GM19193 (cell line): ENCODE results near the gene MMP17.

Experiments used
- POLR2A ChIP-seq: IDR thresholded peaks from 4 replicates; pipeline ENCODE4 v1.6.1; 2011; ENCODE audit not compliant: insufficient read depth, insufficient read length; ENCODE audit errors: extremely low read depth

MMP17 gene

DNA sequence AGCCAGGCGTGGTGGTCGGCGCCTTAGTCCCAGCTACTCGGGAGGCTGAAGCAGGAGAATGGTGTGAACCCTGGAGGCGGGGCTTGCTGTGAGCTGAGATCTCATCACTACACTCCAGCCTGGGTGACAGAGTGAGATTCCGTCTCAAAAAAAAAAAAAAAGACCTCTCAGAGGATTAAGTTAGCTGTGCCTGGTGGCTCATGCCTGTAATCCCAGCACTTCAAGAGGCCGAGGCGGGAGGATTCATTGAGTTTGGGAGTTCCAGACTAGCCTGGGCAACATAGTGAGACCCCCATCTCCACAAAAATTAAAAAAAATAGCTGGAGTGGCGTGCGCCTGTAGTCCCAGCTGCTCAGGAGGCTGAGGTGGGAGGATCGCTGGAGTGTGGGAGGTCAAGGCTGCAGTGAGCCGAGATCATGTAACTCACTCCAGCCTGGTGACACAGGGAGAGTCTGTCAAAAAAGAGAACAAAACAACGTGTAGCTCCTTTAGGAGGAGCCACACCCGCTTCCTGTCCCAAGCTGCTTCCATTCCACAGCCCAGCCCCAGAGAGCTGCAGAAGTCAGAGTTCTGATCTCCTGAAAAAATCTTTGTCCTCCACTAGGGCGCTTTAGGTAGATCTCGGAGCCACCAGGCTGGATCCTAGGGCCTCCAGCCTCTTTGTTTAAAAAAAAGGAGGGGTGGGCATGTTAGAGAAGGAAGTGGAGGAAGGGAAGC is 54.8 kb downstream of the MMP17 start:
- no peak for TF ChIP-seq POLR2A

DNA sequence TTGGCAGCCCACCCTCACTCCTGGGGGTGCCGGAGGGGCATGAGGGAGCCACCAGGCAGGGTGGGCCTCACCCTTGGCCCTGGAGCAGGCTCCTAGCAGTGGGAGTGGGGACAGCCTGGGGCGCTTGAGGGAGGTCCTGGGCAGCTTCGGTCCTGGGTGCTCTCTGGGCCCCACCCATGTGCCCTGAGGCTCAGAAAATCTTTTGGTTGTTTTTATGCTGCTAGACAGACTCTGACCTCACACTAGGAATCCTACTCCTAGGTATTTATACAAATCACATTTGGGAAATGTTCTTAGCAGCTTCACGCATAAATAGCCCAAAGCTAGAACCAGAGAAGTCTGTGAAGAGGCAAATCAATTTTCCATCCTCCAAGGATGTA is 55.3 kb downstream of the MMP17 start:
- TF ChIP-seq POLR2A = no peak

DNA sequence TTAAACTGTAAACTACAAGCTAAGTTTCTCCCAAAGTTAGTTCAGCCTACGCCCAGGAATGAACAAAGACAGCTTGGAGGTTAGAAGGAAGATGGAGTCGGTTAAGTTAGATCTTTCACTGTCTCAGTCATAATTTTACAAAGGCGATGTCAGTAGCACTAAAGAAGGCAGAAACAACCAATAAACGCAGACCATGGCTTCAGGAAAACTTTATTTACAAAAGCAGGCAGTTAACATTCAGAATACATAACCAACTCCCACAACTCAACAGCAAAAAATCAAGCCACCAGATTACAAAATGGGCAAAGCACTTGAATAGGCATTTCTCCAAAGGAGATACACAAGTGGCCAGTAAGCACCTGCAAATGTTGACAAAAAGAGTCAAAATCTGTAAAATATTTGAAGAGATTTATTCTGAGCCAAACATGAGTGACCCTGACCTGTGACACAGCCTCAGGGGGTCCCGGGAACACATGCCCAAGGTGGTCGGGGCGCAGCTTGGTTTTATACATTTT is 57.4 kb downstream of the MMP17 start:
- no peak for TF ChIP-seq POLR2A

DNA sequence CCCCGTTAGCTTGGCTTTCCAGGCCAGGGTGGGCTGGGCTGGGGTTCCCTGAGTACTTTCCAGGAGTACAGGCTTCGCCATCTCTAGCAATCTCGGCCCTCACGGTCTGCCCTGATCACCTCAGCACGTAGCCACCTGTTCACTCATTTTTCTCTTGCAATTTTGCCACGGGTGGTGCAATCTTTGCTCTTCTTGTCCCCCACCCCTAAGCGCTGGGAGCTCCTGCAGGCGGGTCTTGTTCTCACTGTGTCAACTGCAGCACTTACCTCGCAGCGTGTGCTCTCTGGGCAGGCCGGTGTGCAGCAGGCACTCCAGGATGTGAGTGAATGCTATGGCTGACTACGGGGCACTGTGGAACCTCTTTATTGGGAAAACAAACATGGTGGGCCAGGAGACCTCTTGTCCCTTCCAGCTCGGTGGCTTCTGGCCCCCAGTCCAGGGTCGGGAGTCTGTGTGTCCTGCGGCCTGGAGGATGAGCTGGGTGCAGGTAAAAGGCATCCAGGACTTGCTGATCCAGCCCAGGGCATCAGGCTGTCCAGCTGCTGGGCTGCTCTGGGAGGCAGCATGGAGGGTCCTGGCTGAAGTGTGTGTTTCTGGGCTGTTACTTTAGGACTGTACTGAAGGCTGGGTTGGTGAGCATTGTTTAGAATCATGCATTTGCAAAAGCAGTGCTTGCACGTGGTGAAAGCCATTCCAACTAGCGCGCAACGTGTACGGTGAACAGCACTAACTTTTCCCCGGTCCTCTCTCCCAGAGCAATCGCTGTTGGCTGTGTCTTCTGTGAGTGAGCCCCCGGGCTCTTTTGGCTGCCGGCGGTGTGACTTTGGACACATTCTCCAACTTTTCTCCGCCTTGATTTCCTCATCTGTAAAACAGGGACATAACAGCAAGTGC is 64.8 kb downstream of the MMP17 start:
- TF ChIP-seq POLR2A = no peak

DNA sequence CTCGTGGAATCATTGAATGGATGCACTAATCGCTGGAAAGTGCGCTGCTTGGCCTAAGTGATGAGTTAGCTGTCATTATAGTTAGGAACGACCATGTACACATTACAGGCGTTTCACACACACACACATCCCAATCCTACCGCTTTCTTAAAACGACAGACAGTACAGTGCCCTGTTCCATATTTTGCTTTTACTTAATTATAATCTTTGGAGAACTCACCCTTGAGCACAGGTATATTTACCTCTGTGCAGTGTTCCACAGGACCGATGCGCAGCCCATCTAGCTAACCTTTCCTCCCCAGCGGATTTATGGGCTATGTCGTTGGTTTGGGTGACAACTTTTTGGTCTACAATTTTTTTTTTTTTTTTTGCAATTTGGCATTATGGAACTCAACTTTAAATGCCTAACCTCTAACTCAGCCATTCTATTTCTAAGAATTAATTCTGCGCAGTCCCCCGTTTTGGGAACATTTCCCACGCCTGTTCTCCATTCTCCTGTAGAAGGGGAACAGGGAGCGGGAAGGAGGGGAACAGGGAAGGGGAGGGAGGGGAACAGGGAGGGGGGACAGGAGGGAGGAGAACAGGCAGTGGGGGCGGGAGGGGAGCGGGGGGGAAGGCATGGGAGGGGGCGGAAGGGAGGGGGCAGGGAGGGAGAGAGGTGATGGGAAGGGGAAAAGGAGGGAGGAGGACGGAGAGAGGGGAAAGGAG is 65.6 kb downstream of the MMP17 start:
- TF ChIP-seq POLR2A = no peak

DNA sequence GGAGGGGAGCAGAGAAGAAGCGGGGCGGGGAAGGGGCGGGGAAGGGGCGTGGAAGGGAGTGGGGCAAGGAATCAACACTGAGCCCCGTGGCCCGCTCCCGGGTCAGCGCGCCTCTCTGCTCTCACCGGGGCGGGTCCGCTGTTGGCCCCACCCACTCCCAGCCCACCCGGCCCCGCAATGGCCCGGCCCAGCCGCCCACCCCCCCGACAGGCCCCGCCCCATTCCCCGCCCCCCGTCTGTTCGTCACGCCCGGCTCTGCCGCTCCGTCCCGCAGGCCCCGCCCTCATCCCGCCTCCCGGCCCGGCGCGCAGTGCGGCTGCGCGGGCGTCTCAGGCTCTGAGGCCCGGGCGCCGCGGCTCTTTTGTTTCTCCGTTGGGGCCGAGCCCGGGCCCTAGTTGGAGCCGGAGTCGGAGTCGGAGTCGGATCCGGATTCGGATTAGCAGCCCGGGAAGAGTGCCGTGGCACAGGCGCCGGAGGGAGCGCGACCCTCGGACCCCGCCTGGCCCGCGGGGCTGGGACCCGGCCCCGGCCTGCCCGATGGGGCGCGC is 66.2 kb downstream of the MMP17 start, which contains the start of gene ULK1:
TSS of gene ULK1 (plus strand) at position 310 of the 548 bp plus-strand sequence. CDS start 380 bp downstream, outside the sequence.
- TF ChIP-seq POLR2A = peak; percentile 90

DNA sequence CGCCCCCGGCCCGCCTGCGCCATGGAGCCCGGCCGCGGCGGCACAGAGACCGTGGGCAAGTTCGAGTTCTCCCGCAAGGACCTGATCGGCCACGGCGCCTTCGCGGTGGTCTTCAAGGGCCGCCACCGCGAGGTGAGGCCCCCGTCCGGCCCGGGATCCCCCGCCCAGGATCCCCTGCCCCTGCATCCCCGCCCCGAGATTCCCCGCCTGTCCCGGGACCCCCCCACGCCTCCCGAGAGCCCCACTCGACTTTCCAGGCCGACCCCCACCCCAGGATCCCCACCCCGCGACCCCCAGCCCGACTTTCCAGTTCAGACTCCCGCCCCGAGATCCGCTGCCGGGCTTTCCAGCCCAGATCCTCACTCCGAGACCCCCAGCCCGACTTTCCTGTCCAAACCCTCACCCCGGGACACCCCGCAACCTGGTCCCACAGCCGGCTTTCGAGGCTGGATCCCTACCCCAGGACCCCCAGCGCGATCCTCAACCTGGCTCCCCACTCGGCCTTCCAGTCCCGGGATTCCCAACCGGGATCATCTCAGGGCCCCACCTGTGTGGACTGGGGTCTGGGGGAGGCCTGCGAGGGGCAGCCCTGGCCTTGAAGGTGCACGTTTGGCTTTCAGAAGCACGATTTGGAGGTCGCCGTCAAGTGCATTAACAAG is 66.9 kb downstream of the MMP17 start:
- no peak for TF ChIP-seq POLR2A

DNA sequence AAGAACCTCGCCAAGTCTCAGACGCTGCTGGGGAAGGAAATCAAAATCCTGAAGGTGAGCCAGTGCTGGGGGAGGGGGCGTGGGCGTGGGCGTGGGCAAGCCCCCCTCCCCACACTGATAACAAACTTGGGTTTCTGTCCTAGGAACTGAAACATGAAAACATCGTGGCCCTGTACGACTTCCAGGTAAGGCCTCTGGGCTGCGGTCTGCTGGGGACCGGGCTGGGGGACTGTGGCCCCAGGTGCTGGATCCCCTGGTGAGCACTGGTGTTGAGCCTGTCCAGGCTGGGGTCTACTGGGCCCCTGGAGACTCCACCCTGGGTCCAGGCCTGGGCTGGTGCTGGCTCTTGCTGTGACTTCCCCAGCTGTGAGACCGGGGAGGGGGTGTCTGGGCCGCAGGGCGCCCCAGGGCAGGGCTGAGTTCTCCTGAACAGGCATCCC is 67.5 kb downstream of the MMP17 start:
- TF ChIP-seq POLR2A = no peak

DNA sequence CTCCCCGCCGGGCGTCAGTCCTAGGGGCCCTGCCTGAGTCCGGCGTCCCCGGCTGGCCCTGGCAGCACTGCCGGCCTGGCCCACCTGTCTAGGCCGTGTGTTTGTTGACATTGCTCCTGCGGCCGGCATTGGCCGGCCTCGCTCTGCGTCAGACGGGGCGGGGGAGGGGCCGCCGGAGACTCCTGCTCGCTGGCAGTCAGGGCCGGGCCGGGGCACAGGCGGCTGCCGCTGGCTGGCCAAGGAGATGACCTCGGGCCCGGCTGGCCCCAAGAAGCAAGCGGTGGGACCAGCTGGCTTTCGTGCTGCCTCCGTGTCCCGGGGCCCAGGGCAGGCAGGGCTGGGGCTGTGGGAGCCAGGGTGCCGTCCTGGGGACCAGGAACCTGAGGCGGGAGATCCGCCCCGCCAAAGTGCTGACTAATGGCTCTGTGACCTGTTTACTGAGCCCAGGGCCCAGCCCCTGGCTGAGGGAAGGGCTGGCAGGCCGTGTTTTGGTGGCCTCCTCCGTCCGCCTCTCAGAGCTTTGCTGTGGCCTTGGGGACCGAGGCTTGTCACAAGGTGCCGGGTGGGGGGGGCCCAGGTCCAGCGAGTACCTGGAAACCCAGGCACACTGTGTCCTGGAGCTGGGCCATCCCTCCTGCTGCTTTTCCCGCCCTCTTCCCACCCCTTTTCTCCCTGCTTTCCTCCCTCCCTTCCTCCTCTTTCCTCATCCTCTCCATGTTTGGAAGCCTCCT is 68.1 kb downstream of the MMP17 start:
- no peak for TF ChIP-seq POLR2A

DNA sequence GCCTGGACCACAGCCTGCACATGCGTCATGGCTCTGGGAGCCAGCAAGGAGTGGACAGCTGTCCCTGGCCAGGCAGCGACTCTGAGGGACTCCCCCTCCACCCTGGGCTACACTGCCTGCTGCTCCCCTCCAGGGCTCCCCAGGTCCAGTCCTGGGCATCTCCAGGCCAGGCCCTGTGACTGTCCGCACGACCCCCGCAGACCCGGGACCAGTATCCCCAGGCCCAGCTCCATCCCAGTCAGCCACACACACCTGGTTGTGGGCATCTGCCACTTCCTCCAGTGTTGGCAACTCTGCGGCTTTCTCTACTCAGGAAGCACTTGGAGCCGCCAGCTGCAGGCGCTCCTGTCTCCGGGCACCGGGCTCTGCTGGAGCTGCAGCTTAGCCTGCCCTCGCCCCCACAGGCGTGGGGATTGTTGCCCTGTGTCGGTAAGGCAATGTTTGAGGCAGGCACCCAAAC is 68.6 kb downstream of the MMP17 start:
- no peak for TF ChIP-seq POLR2A

DNA sequence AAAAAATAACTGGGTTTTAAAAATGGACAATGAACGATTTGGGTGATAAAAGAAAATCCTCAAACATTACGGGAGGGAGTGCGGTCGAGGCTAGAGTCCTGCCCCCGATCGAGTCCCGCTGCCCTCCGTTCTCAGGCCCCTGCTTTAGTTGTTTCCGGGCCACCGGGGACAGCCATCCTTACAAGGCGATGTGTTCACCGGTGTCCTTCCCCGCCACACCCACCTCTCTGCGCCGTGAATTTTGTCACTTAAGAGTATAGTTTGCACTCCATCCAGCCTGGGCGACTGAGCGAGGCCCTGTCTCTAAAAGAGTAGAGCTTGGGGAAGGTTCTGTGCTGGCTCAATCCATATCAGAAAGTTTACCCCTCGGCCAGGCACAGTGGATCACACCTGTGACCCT is 69.1 kb downstream of the MMP17 start:
- no peak for TF ChIP-seq POLR2A

DNA sequence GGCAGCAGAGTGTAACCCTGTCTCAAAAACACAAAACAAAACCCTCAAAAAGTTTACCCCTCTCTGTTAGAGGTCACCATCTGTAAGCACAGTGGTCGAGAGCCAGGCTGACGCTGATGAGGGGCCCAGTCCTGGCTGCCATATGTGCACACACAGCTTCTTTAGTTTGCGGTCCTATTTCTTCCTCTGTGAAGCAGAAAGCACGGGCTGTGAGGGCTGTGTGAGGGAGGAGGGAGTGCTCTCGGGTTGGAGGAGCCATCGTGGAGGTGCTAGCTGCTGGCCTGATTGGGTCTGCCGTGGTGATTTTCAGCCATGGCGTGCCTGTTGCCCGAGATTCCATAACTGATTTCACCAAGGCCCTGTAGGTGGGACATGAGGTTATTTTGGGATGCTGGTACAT is 69.7 kb downstream of the MMP17 start:
- no peak for TF ChIP-seq POLR2A

DNA sequence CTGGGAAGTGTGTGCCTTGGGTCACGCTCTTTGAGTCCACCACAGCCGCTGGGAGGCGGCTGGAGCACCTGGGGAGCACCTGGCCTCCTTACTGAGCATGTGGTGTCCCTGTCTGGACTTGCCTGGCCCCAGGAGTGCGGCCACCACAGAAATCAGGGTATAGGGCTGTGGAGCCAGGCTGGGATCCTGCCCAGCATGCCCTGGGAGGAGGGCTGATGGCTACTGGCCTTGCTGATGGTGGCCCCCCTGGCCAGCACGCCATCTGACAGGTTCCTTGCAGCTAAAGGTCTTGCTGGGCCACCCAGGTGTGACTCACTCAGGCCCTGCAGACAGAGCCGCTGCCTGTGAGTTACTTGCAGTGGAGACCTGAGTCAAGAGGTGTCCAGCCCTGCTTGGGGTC is 72.2 kb downstream of the MMP17 start:
- no peak for TF ChIP-seq POLR2A
